HG02642 (cell line): Measurements from ENCODE around the gene GUCY2D.
"Not testable (repeated sequence)": the region's sequence is repeated elsewhere in the genome, so short reads cannot be mapped to it uniquely, and the experiment has no call there.

Experiments
- ATAC-seq: cut with Tn5 transposase; IDR thresholded peaks from one replicate; pipeline ENCODE4 v1.9.1; 2021; ENCODE audit warnings: mild to moderate bottlenecking; ENCODE audit not compliant: unreplicated experiment, poor library complexity

GUCY2D gene

DNA sequence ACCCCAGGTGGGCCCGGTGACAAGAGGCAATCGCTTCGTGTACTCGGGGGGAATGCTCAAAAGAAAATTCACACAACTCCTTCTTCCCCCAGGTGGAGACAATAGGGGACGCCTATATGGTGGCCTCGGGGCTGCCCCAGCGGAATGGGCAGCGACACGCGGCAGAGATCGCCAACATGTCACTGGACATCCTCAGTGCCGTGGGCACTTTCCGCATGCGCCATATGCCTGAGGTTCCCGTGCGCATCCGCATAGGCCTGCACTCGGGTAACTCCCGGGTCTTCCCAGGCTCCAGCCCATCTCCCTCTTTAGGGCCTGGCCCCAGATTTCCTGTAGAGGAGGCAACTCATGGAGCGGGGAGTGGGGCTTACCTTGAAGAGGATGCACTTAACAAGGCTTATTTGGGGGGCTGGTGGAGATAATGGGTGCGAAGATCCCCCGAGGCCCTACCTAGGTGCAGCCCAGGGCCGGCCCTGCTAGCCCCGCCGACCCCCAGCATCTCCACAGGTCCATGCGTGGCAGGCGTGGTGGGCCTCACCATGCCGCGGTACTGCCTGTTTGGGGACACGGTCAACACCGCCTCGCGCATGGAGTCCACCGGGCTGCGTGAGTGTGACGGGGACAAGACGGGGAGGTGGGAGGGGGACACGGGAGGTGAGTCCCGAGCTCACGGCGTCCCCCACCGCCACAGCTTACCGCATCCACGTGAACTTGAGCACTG lies 13.0 kb downstream of the GUCY2D start:
- ATAC-seq, result no peak

DNA sequence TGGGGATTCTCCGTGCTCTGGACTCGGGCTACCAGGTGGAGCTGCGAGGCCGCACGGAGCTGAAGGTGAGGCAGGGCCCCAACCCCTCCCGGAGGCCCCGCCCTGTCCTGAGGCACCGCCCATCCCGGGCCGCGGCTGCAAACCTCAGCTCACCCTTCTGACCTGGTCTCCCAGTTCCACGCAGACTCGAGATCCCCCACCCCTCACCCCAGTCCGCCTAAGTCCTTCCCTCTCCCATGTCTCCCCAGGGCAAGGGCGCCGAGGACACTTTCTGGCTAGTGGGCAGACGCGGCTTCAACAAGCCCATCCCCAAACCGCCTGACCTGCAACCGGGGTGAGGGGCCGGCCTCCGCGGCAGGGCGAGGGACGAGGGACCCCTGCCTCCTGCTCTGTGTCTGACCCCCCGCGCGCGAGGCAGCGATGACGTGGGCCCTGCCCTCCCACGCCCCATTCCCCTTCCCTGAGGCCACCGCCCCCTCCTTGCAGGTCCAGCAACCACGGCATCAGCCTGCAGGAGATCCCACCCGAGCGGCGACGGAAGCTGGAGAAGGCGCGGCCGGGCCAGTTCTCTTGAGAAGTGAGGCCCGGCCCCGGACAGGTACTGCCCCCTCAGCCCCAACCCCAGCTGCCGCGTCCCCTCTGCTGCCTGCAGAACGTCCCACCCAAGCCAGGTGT lies 13.7 kb downstream of the GUCY2D start:
- no peak for ATAC-seq

DNA sequence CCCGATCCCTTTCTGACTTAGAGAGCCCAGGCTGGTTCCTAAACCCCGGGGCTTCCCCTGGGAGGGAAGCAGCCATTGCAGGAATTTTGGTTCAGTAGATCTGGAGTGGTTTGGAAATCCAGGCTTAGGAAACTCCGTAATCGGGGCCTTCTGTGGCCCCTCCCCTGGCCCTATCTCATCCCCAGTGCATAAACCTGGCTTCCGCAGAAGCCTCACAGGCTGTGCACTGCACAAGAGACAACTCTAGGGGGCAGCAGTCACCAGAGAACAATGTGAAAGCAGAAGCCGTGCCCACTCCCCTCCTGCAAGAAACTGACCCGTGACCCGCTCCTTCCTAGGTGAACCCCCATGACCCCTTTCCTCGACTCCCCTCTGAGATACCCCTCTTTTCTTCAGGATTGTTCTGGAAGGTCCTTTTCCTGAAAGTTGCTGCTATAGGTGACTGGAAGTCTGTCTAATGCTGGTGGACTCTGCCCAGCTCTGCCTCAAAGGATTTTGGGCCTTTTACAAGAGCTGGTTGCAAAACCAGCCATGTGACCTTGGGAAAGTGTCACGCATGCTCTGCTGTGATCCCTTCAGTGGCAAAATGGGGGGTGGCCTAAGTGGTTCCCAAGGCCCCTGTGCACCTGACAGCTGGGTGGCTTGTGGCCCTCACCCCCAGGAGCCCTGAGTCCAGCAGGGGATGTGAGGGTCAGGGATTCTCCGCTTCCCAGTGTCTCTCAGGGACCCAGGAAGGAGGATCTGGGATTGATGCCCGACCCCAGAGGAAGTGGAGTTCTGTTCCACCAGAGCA lies 14.4 kb downstream of the GUCY2D start:
- ATAC-seq, result no peak

DNA sequence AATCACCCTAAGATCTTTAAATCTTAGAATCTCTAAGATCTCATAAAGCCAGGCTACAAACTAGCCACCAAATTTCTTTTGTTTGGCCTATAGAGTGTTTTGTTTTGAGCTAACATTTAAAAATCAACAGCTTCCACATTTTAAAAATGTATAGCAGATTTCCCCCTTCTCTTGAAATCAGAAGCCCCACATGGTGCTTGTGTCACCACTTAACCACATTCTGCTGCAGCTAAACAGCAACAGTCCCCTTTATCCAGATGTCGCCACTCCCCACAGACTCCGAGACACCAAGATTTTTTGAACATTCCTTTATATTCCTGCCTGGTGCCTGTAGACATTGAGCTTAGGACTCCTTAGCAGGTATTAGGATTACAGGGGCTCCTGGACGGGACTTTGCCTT lies 16.0 kb downstream of the GUCY2D start:
- ATAC-seq, result no peak

DNA sequence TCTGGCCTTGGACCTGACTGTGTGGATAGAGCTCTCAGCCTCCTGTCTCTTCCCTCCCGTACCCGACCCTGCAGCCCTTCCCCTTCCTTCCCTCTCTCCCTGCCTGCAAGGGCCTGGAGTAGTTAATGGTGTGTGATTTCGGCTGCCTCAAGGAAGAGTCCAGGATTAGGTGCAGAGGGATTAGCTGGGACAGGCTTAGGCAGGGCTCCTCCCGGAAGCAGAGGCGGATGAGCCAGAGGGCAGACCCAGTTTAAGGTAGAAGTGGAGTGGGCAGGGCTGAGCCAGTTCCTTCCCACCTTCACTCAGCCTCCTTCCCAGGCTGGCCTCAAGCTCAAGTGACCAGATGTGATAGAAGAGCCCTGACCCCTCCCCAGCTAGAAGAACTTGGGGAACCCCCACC lies 16.8 kb downstream of the GUCY2D start:
- no peak for ATAC-seq

DNA sequence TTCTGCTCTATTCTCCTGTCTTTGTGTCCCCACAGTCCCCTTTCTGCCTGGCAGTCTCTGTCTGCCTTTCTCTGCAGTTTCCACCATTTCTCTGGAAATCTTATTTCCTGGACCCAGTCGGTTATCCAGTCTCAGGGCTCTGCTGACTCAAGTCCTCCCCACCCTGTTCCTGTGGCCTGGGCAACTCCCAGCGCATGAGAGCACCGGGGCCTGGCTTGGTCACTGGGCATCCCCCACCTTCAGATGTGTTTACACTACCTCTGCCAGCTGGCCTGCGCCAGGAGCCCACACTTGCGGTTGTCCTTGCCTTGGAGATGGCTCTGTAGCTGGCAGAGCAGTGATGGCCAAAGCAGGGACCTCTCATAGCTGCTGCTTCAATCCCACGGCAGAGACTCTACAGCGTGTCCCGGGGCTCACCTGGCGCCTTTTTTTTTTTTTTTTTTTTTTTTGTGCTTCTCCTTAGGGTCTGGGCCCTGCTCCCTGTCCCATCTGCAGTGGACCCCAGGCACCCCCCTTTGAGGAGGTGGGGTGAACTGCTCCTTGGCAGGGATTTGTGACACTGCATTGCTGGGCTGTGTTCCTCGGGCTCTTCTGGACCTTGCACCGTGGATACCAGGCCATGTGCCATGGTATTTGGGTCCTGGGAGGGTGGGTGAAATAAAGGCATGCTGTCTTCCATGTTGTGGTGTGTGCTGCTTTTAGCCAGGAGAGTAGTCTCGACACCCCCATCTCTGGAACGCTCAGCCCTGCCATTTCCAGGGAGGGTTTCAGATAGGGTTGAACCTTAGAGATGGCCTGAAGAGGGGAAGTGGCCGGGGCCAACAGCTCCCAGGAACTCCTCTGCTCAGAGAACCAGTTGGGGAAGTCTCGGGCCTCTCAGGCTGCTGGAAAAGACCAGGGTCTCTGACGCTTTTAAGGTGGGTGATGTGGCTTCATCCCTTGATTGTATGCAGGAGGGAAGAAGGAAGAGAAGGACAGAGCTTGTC lies 17.5 kb downstream of the GUCY2D start:
- no peak for ATAC-seq

DNA sequence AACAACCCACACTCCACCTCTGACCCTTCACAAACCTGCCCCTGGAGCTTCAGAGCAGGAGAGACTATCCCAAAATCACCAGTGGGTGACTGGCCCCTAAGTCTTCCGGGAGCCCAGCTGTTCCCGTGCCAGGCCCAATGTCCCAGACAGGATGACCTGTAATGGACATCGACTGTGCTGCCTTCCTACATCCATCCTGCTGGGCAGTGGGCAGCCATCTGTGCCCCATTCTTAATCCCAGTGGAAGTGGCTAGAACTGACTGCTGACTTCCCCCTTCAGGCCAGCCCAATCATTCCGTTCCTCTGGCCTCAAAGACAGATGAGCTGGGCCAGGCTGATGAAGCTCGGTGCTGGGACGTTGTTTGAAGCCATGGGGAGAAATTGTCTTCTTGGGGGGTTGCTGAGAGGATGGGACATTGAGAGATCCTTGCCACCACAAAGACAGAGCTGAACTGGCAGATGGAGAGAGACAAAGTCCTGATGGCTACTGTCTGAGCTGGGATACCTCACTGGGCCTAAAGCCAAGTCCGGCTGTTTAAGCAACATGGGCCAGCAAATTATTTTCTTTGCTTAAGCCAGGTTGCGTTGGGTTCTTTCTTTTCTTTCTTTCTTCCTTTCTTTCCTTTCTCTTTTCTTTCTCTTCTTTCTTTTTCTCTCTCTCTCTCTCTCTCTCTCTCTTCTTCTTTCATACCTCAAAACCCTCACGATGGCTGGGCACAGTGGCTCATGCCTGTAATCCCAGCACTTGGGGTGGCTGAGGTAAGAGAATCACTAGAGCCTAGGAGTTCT lies 18.6 kb downstream of the GUCY2D start:
- no peak for ATAC-seq

DNA sequence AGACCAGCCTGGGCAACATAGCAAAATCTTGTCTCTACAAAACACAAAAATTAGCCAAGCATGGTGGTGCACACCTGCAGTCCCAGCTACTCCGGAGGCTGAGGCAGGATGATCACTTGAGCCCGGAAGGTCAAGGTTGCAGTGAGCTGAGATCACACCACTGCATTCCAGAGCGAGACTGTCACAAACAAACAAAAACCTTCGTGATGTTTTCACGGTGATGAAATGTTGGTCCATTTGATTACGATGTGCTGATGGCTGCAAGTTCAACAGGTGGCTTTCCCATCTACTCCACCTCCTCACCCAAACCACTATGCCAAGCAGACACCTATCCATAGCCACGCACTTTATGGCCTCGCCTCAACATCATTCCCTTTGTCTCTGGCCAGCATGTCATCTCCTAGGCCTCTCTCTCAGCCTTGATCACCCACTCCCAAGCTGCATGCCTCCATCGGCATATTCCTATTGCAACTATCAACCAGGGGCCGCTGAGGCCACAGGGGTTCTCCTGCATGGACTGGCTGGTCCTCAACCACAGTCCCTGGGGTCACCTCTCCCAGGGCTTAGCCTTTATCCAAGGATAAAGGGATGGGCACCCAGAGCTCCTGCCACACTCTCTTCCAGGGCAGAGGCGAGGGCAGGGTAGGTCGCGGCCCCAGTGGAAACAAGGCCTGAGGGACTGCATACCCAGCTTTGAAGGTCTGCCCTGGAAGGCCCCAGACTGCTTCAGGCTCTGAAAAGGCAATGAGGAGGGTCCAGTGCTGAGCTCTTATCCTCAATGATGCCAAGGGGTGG lies 19.3 kb downstream of the GUCY2D start:
- no peak for ATAC-seq

DNA sequence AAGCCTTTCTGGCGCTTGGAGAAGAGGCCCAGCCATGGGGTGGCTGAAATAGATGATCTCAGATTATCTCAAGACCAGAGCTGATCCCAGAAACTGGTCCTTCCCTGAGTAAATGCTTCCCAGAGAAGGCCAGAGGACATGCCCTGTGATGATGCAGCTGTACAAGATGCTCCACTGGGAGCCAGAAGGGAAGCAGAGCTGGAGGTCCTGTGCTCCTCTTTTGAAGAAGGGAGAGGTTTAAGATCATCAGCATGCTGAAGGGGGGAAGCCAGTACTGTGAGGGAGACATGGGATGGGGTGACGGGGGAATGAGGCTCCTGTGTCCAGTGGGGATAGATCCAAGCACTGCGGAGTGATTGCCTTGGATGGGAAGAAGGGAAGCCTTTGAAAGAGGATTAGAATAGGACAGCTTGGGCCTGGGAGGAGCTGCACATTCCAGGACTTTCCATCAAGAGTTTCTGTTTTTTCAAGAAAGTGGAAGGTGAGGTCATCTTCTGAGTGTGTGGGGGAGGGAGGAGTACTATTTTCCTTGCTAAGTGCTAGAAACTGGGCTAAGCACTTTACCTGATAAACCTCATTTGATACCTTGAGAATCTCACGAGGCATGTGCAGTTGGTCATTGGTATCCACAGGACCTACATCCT lies 20.1 kb downstream of the GUCY2D start:
- ATAC-seq, result no peak

DNA sequence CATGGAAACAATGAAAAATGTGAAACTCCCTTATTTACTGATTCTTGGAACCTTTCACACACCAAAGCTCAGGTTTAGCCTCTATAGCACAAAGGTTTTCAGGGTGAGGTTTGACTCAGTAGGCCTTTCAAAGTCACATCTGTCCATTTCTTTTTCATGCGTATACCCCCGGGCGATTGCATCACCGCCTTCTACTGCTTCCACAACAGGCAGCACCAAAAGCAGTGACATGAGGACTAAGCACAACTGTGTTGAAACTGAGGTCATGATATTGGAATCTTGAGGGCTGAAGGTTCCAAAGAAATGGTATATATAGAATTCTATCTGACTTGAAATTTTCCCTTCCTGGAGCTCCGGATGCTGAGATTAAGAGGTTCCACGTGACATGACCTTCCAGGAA lies 21.7 kb downstream of the GUCY2D start:
- ATAC-seq, result not testable (repeated sequence)

DNA sequence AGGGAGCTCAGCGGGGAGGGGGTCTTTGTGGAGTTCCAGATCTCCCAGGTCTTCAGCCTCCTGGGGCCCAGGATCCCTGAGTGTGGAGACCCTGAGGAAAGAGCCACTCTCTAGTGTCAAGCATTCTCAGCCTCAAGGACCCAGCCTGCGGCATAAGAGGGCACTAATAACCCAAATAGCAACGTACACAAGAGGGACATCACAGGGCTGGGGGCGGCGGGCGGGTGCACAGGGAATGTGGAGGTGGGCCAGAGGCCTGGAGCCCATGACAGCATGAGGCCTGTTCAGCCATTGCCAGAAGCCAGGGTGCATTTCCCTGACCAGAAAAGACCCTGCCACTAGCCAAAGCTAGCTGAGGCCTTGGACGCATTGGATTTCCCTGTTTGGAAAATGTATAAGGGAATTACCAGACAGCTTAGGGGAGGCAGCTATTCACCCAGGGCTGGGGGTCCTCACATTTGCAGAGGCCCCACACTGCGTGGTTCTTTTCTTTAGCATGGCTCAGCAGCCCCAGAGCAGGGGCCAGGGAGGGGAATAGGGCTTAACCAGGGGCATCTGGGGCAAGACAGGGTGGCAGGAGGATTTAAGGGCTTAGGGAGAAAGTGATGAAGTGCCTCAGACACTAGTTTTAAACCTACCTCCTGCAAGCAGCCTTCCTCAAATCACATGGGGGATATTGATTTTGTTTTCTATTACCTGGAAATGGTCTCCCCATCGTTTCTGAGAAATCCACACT lies 22.9 kb downstream of the GUCY2D start:
- ATAC-seq, result no peak

DNA sequence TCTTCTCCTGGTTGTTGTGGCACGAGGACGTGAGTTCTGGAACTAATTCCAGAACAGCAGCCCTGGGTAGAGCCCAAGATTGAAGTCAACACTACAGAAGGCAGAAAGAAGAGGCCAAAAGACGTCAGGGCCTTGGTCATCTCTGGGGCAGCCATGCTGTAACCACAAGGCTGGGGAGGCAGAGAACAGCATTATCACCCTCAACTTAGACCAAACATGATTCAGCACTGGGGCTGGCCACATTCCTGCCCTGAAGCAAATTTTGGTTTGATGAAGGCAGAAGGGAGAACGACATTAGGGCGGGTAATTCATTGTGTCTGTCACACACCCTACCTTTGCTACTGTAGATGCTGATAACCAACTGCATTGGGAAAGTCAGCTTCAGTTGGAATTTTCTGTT lies 26.7 kb downstream of the GUCY2D start:
- ATAC-seq, result no peak

DNA sequence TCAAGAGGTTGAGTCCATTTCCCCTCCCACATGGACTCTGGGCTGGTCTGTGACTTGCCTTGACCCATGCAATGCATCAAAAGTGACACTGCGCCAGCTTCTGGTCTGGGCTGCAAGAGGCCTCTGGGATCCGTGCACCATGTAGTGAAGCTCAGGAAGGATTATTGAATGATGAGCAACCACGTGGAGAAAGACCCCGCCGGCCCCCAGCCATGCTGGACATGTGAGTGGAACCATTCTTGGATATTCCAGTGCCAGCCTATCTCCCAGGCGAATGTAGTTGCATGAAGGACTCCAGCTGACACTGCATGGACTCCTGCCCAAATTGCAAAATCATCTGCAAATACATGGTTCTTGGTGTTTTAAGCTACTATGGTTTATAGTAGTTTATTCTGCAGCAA lies 28.8 kb downstream of the GUCY2D start:
- no peak for ATAC-seq

DNA sequence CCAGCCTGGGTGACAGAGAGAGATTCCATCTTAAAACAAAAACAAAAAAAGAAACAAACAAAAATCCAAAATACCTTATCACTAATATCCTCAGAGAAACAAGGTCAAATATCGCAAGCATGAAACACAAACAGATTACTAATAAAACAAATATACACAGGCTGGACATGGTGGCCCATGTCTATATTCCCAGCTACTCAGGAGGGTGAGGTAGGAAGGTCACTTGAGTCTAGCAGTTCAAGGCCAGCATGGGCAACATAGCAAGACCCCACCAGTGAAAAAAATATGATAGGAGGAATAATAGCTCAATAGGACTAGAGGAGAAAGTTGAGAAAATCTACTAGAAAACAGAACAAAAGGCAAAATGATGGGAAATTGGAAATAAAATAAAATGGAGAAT lies 29.5 kb downstream of the GUCY2D start:
- no peak for ATAC-seq

DNA sequence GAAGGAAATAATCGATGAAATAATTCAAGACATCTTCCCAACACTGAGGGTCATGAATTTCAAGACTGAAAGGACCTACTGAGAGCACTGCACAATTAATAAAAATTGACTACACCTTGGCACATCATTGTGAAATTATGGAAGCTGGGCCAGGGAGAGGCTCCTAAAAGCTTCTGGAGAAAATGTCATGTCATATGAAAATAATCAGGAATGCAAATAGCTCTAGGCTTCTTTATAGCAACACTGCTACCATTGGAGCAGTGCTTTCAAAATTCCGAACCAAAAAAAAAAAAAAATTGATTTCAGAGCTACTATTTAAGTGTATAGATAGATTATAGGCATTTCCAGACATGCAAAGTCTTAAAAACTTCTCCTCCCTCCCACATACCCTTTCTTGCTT lies 30.0 kb downstream of the GUCY2D start:
- ATAC-seq, result no peak

DNA sequence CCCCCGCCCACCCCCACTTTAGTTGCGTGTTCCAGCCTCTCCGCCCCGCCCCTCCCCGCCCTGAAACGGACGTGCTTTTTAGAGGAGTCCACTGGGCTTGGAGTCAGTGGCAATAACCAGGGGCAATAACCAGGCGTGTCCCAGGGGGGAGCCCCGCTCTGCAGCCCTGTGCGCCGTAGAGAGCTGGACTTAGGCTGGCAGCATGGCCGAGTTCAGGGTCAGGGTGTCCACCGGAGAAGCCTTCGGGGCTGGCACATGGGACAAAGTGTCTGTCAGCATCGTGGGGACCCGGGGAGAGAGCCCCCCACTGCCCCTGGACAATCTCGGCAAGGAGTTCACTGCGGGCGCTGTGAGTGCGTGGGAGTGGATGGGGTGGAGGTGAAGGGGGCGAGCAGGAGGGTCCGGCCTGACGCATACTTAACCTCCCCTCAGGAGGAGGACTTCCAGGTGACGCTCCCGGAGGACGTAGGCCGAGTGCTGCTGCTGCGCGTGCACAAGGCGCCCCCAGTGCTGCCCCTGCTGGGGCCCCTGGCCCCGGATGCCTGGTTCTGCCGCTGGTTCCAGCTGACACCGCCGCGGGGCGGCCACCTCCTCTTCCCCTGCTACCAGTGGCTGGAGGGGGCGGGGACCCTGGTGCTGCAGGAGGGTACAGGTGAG lies 36.7 kb downstream of the GUCY2D start, which contains the start of gene ALOX15B:
TSS of gene ALOX15B (plus strand) at position 106 of the 657 bp plus-strand sequence. CDS start at position 203, 97 bp downstream.
- ATAC-seq, result no peak

DNA sequence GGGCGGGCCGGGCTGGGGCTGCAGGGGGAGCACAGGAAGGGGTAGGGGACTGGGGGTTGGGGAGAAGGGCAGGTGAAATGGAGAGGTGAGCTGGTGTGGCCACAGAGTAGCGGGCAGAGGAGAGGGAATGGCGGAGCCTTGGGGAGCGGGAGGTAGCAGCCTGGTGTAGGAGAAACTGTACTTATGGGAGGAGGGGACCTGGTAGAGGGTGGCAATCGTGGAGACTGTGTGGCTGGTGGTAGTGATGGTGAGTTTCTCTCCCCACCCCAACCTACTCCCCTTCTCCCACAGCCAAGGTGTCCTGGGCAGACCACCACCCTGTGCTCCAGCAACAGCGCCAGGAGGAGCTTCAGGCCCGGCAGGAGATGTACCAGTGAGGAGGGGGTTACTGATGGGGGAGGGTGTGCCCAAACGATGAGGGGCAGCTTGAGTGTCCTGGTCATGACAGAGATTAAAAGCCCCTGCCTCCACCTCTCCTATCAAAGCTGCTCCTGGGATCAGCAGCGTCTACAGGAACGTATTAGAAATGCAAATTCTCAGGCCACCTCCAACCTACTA lies 37.3 kb downstream of the GUCY2D start:
- ATAC-seq, result no peak
